Panc1 (cell line): ENCODE data around the gene HS3ST5. TPM values are rescaled to one million over a fixed set of nuclear protein-coding genes. Genes with fewer than 3 reads are reported as not detected.

Experiments
- ATAC-seq: fragments of 200-7000 bp; cut with Tn5 transposase; 2 replicates; pipeline ENCODE4 v1.9.1; 2020; ENCODE audit warnings: mild to moderate bottlenecking, moderate library complexity
- BruUV-seq: library from RNA; stranded (reverse); fragments of 400-500 nt; replicated peaks from 2 replicates; lab custom pipeline; 2021; lab: Mats Ljungman, UMichigan
- CTCF ChIA-PET: fragments of 300-600 bp; sonication (Branson Sonifier 250); formaldehyde crosslinking; loops from one replicate; lab custom pipeline; 2022; ENCODE audit warnings: antibody characterized with exemption; lab: Charles Lee
- POLR2A ChIA-PET: fragments of 300-600 bp; sonication (Branson Sonifier 250); formaldehyde crosslinking; loops from one replicate; lab custom pipeline; 2022; ENCODE audit warnings: antibody characterized with exemption; lab: Charles Lee
- DNase-seq: peaks from one replicate; pipeline ENCODE4 v3.0.0-alpha.2; 2010; ENCODE audit warnings: low read depth, low spot score
- H3K27ac ChIP-seq: 2 replicates; pipeline ENCODE4 v1.5.1; 2011; ENCODE audit warnings: mild to moderate bottlenecking, low read length, inconsistent platforms
- H3K27me3 ChIP-seq: fragments of 200-500 bp; sonication (Bioruptor generic); 2 replicates; pipeline ENCODE4 v1.6.0; 2014; ENCODE audit warnings: low read length, inconsistent platforms; ENCODE audit not compliant: control insufficient read depth, insufficient read depth
- H3K36me3 ChIP-seq: fragments of 200-500 bp; sonication (Bioruptor generic); 2 replicates; pipeline ENCODE4 v1.5.1; 2014; ENCODE audit warnings: inconsistent platforms, mild to moderate bottlenecking, low read length, moderate library complexity; ENCODE audit not compliant: control insufficient read depth, insufficient read depth
- H3K4me1 ChIP-seq: 2 replicates; pipeline ENCODE4 v1.5.1; 2011; ENCODE audit warnings: inconsistent platforms, mild to moderate bottlenecking, low read length, moderate library complexity; ENCODE audit not compliant: control insufficient read depth, insufficient read depth
- H3K4me3 ChIP-seq, 2 experiments: 2 replicates each; pipeline ENCODE4 v1.5.1; 2011 to 2012; ENCODE audit warnings: low read depth in 2 of 2, low read length in 2 of 2, mild to moderate bottlenecking in 2 of 2, inconsistent platforms in 1 of 2, moderate library complexity in 1 of 2
- H3K9me3 ChIP-seq: fragments of 200-500 bp; sonication (Bioruptor generic); 2 replicates; pipeline ENCODE4 v1.5.1; 2014; ENCODE audit warnings: low read depth, mild to moderate bottlenecking, inconsistent platforms, low read length, moderate library complexity; ENCODE audit not compliant: control insufficient read depth, insufficient read depth
- CTCF ChIP-seq: fragments of 450-650 bp; IDR thresholded peaks from 2 replicates; pipeline ENCODE4 v1.5.1; 2017; ENCODE audit warnings: mild to moderate bottlenecking
- POLR2AphosphoS5 ChIP-seq: IDR thresholded peaks from 2 replicates; pipeline ENCODE4 v1.6.1; 2012; ENCODE audit warnings: mild to moderate bottlenecking, low read depth, low read length, moderate library complexity
- REST ChIP-seq, 2 experiments: IDR thresholded peaks; 2 replicates each; pipeline ENCODE4 v1.6.1; 2011 to 2012; ENCODE audit warnings: low read depth in 2 of 2, control low read depth in 1 of 2, low read length in 1 of 2, mild to moderate bottlenecking in 1 of 2, moderate library complexity in 1 of 2; ENCODE audit not compliant: insufficient read depth in 1 of 2
- SIN3A ChIP-seq: IDR thresholded peaks from 2 replicates; pipeline ENCODE4 v1.6.1; 2012; ENCODE audit warnings: low read depth, mild to moderate bottlenecking, low read length, moderate library complexity, borderline replicate concordance; ENCODE audit not compliant: insufficient read depth
- TCF7L2 ChIP-seq: IDR thresholded peaks from 2 replicates; pipeline ENCODE4 v1.6.1; 2011; ENCODE audit warnings: mild to moderate bottlenecking, low read depth, low read length, inconsistent platforms
- in situ Hi-C: cut with HindIII; loops from 2 replicates; pipeline ENCODE4 v1.10.0; 2016; ENCODE audit warnings: low sequenced_read_pairs, low pct_unique_long_range_greater_than_20kb
- intact Hi-C: fragments of 100-400 bp; cut with micrococcal nuclease; formaldehyde crosslinking; loops from one replicate; pipeline ENCODE4 v1.10.0; 2022; ENCODE audit not compliant: unreplicated experiment
- total RNA-seq: library from RNA; stranded (reverse); gene quantifications from one replicate; pipeline ENCODE4 v1.2.1, GENCODE V29; 2021; ENCODE audit not compliant: unreplicated experiment

The HS3ST5 gene
- total RNA-seq, 1 experiment from 2014 or later: 0.05 TPM

DNA sequence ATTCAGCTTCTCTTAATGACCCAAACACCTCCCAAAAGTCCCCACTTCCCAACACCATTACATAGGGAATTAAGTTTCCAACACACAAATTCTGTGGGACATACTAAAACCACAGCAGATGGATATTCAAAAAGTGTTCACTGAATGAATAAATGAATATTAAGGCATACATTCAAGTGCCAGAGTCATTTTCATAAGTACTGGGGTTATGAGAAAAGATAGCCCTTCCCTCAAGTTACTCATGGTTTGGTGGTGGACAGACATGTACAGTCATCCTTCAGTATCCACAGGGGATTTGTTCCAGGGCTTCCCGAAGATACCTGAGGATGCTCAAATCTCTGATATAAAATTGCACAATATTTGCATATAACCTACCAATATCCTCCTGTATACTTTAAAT is 50.4 kb downstream of the HS3ST5 start:
- CTCF ChIA-PET: no interaction called here

GRCh38 chr6:114291428-114291827 is 51.4 kb downstream of the HS3ST5 start:
- CTCF ChIA-PET: no interaction called here
- TF ChIP-seq SIN3A (no peak), TCF7L2 (no peak), CTCF (no peak), REST (IDR thresholded peaks at IDR 0.05; ENCODE audit: insufficient read depth in 1 of 2, low read depth in 2 of 2, low read length in 1 of 2) (no peak)
- ATAC-seq (no peak), DNase-seq (no peak)
- Histone ChIP-seq H3K4me1 (no peaks in the 10 kb centered on the region), H3K27me3 (no peaks in the 10 kb centered on the region), H3K4me3 (no peak overlapping the region), H3K9me3 (no peaks in the 10 kb centered on the region), H3K36me3 (no peaks in the 10 kb centered on the region), H3K27ac (no peak overlapping the region)
- no TSS peak for BruUV-seq
- in situ Hi-C loops (no loop called here), intact Hi-C loops (no loop called here)
- POLR2A ChIA-PET: no interaction called here

More for the DNA sequence above, 50.4 kb downstream of the HS3ST5 start:
- no TSS peak for BruUV-seq
- ATAC-seq: no peak
- H3K27me3 ChIP-seq: no peaks in the 10 kb centered on the region
- H3K27ac ChIP-seq: no peak overlapping the region
- H3K9me3 ChIP-seq: no peaks in the 10 kb centered on the region
- intact Hi-C loops (no loop called here), in situ Hi-C loops (no loop called here)
- no peaks in the 10 kb centered on the region for H3K4me1 ChIP-seq
- no peak overlapping the region for H3K4me3 ChIP-seq
- TF ChIP-seq REST (IDR thresholded peaks at IDR 0.05; ENCODE audit: insufficient read depth in 1 of 2, low read depth in 2 of 2, low read length in 1 of 2) (no peak), POLR2AphosphoS5 (no peak), CTCF (no peak), SIN3A (no peak), TCF7L2 (no peak)
- H3K36me3 ChIP-seq: no peaks in the 10 kb centered on the region
- POLR2A ChIA-PET: no interaction called here
- no peak for DNase-seq
